GM18511 (cell line): ENCODE data around the gene PCNX2.

ENCODE experiments used
- ATAC-seq: cut with Tn5 transposase; IDR thresholded peaks from one replicate; pipeline ENCODE4 v1.9.1; 2021; ENCODE audit warnings: mild to moderate bottlenecking, moderate library complexity; ENCODE audit not compliant: unreplicated experiment

The PCNX2 gene

DNA sequence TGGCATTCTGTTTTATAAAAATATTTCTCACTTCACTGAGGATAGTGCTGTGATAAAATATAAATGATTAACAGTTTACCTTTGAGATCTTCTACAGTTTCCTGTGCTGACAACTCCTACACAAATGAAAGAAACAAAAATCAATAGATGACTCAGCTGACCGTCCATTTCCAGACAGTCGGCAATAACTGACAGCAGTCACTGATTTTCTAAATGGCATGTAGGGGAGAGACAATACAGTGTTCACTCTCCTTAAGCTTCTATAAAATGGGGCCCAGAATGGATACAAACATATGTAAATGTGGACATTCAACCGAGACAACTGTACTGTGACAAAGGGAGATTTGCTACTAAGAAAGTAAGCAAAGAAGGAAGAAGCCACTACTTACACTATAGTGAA is 34.3 kb downstream of the PCNX2 start:
- ATAC-seq: peak; percentile 97

DNA sequence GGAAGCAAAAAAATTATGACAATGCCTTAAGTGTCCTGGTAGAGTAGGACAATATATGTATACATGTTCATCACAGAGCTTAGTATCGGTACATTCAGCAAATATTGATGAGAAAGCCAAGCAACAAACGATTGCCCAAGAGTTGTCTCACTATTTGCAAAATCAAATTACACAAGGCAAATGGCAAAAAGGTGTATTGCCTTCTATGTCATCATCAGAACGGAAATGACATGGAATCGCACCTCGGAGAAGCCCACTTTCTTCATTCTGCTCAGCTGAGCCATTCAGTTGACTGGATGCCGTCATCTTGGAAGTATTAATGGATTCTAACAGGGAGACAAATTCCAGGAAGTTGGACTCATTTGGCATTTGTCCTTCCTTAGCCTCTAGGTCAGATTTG is 37.7 kb downstream of the PCNX2 start:
- no peak for ATAC-seq

DNA sequence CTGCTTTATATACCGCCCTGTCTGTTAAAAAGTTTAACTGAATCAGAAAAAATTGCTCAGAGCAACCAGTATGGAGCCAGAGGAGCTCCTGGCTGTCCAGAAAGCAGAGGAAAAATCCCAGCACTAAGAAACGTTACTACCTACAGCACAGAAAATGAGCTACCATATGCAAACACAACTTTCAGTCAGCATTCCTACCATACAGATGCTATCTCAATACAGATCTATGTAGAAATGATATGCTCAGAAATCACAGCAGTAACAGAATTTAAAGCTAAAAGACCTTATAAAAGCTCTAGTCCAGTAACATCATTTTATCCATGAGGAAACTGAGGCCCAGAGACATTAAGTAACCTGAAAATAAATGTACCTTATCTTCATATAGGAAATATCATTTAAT is 38.7 kb downstream of the PCNX2 start:
- ATAC-seq: no peak

DNA sequence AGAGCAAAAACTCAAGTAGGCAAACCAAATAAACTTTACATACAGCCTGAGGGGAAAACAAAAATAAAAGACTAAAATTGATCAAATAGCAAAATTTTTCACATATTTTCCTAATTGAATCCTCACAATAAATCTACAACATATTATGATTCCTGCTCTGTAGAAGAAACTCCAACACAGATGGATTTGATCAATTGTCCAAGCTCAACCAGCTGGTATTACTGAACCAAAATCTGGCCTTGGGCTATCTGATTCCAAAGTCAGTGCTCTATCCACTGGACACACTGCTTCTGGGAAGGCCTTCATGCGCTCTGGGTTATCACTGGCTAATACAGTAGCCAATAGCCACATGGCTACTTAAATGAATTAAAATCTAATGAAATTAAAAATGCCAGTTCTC is 39.3 kb downstream of the PCNX2 start:
- ATAC-seq: no peak

DNA sequence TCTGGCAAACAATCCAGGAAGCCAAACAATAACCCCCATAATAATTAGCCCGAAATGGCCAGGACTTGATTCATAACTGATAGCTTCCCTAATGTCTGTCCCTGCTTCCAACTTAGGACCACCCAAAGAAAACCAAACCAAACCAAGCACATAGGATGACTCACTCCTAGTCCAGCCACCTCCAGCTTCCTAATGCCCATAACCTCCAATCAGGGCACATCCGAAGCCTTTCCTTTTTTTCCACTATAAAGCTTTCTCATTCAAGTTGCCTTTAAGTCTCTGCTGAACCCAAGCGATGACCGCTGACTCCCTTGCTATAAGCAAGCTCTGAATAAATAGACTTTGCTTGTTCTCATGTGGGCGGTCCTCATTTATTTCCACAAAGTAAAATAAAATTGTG is 40.4 kb downstream of the PCNX2 start:
- ATAC-seq: no peak

DNA sequence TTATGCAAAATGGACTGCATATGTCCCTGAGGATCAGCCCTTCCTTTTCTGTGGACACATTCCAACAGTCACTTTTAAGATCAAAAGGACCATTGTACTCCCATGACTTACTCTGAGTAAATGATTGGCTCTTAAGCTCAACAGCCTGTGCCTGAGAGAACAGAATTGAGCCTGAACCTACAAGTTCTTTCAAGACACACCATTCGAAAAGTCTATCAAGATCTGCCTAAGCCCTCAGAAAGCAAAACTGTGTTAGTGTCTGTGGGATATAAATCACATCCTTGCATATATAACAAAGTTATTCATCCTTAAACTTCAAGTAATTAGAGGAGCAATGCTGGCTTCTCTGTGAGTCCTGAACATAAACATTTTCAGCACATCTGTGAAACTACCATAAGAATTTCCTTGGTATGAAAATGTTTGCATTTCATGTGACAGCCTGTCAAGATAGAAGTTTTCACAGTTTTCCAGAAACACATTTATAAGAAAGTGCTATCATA is 41.6 kb downstream of the PCNX2 start:
- ATAC-seq: no peak

DNA sequence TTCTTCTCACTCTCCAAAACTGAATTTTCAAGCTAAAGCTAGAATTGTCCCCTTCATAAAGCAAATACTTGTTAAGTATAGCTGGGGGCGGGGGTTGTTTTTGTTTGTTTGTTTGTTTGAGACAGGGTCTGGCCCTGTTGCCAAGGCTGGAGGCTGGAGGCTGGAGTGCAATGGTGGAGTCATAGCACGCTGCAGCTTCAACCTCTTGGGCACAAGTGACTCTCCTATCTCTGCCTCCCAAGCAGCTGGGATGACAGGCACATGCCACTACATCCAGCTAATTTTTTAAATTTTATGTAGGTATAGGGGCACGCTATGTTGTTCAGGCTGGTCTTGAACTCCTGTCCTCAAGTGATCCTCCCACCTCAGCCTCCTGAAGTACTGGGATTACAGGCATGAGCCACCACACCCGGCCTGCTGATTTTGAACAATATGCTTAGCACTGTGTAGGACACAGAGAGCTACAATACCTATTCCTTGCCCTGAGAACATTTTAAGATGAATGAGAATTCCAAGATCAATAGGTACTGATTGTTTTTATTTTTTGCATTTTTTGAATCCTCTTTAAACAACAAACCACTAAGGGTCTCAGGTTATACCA is 42.2 kb downstream of the PCNX2 start:
- ATAC-seq: no peak

DNA sequence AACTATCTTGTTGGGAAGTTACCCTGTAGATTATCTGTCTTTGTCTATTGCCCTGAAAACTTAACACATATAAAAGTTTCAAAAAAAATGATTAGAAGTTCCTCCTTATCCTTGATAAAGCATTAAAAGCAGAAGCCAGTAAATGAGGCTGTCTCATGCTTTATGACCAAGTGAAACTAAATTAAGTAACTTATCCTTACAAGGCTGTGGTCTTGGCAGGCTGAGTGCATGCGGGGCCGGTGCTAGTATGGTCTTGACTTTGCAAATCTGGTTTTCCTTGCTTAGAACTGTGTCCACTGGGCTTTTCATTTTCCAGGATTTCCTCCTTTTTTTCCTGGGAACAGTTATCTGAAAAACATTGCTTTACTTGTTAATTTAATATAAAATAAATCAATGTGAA is 43.1 kb downstream of the PCNX2 start:
- no peak for ATAC-seq

DNA sequence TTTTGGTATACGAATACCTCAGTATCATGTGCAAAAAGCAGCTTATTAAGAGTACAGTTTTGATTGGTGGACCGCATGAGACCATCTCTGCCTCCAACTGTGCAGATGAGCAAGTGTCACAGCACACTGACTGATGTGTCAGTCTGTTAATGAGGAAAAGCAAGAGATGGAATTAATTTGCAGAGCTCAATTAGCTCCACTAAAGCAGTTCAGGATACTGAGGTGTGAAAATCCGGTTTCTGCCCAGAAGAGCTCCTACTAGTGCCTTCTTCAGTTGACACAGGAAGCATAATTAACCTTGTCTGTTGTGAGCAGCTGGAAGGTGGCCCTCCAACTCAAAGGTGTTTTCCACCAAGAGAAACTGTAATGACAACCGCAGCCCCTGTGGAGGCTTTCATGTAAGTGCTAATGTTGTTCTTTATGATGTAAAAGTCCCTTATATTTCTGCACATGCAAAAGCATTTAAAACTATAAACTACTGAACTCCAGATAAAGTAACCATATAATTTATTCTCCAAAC is 44.3 kb downstream of the PCNX2 start:
- ATAC-seq: no peak

DNA sequence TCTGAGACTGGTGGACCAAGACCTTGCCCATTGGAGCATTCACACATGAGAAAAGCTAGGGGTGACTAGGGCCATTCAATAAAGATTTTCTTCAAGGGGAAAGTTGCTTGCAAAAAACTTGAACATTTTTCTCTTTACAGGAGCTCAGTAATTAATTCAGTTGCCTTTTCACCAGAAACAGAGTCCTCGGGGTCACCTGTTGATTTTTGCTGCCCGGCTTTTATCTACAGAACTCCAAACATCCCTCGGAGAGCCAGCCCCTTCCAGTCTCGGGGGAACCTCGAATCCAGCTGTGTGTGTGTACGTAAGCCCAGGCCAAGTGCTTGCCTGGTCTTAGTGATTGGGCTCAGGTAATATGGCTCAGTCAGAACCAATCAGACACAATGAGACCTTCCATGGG is 47.5 kb downstream of the PCNX2 start:
- ATAC-seq: no peak

DNA sequence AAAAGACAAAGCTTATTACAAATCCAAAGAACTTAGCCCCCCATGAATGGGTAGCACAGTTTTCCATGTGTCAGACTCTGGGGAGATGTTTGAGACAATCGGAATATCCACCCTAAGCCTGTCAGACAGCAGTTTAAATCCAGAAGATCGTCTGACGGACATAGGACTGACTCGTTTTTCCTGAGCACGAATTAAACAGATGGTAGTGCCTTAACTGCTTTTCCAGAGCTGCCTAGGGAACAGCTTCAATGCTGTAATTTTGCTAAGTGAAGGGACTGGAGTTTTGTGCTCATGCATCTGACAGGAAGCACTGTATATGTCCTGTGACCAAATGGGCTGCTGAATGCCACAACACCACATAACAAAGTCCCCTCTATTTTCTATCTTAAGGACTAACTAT is 48.6 kb downstream of the PCNX2 start:
- no peak for ATAC-seq

DNA sequence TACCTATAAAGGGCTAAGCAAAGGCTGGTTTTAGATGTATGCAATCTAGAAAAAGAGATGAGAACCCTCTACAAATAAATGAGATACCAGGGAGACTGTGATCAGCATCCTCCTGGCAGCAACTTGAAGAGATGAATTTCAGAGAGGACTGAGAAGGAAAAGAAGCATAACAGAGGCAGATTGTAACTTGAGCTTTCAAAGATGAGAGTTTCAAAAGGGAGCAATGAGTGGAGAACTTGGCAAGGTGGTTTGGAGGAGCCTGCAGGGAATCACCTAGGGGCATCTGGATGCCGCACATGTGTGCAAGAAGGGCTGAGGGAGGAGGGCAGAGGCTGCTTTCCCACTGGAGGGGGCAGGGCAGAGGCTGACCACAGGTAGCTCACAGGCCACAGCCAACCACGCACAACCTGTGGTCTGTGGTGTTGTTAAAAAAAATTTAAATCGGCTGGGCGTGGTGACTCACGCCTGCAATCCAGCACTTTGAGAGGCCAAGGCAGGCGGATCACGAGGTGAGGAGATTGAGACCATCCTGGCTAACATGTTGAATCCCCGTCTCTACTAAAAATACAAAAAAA is 50.2 kb downstream of the PCNX2 start:
- ATAC-seq: no peak

DNA sequence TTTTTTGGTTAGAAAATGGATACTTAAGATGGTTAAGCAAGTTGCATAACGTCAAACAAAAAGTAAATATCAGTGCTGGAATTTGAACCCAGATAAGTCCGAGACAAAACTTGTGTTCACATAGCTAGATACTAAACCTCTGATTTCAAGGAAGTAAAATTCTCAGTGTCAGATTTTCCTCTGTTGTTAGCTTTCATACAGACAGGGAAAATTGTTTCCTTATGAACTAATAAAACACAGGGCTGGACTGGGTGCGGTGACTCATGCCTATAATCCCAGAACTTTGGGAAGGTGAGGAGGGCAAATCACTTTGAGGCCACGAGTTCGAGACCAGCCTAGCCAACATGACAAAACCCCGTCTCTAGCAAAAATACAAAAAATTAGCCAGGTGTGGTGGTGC is 51.3 kb downstream of the PCNX2 start:
- no peak for ATAC-seq

DNA sequence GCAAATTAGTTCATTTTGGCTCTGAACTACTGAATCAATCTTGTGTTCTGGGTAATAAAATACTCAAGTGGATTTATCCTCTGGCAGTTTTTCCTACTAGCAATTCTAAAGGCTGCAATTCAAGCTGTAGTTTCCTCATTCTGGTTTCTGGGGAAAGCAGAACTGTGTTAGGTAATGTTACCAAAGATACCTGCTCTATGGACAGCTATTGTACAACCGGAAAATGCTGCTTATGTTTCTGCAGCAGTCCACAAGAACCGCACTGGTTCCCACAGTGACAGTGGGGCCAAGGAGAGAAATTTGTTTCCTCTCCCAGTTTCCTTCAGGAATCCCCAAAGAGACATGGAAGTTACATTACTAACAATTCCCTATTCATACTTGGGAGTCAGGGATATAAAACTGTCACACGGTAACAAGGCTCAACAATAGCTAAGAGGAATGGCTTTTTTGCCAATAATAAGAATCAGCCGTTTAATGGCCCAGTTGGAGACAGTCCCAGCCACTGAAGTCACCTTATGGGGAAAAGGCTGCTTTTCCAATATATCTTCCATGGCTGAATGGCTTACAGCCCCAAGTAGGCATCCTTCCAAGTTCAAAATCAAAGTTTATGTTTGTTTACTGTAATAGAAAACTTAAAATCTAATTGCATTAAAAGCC is 52.6 kb downstream of the PCNX2 start:
- ATAC-seq: no peak

DNA sequence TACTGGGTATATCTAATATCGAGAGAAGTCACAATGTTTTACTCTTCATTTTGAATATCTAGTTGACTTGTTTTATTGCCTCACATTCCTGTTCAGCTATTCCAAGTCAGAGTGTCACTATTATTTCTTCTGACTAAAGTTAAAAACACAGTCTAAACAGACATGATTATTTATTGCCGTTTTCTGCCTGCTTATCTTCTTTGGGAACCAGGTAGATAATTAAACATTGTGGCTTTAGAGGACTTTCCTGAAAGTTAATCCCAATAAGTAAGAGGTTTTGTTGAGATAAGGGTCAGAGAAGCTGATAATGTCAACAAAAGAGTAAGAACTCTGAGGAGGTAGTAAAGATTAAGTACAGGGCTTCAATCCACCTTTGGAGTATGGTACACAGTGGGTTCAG is 53.8 kb downstream of the PCNX2 start:
- ATAC-seq: no peak

DNA sequence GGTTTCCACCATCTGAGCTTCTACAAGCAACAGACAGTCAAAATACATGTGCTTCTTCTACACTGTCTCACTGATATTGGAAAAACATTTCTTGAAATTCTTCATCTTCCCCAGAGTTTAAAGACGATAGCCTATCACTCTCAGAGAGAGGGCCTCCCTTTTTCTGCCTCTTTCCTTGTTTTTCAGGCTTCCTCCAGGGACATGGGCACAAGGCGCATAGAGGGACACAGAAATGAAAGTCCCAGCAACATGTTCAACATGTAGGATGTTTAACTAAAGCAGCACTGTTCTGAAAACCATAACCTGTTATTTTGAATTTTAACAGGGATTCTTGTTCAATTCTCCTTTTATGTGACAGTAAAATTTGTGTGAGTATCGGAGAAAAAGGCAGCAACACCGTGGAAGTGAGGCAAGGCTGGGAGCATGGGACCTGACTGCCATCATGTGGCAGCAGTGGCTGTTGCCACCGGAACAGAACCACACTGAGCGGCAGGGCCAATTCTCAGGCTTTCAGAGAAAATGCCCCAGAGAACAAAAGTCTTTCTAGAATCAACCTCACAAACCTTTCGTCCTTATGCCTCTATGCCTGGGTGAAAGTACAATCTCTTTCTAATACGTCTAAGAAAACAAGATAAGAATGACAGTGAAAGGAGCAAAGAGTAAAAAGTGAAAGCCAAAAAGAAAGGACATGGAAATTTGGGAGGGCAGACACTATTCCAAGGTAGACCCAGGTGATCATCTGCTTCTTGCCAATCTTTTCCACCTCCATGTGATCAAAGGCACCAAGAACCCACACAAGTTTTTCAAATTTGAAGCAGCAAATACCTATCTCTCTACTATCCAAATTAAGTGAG is 54.5 kb downstream of the PCNX2 start:
- ATAC-seq: no peak

DNA sequence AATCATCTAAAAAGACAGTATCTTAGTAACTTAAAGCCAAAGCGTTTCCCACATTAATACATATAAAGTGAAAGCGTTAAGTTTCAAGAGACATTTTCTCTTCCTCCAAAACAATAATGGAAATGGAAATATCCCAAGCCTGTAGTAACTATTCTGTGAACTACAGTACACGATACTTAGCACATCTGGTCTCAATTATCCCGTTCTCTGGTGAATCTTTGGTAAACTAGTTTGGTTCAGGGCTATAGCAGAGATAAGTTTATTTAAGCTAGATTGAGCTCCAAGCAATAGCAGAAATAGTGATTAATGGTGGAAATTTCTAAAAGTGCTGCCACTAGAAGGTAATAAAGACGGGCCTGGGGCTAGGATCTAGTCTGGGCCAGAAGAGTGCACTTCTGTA is 55.2 kb downstream of the PCNX2 start:
- ATAC-seq: no peak

DNA sequence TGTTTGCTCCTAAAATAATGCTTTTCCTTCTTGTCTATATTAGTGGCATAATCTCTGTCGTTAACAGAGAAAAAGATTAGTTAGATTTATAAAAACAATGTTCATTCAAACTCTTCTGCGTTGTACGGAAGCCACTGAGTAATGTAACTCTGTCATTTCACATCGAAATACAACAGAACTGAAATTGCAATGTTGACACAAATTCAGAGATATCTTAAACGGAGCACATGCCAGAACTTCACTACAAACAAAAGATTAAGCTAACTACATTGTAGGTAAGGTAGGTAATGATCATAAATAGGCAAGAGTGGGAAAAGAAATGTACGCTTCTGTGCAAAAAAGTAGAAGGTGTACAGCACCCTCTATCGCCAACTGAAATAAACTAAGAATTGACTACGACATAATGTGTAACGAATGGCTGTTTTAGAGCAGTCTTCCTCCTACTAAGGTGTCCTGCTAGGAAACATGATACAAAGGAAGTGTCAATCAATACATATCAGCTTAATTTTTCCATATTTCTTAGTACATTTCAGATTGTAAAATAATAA is 56.6 kb downstream of the PCNX2 start:
- no peak for ATAC-seq

DNA sequence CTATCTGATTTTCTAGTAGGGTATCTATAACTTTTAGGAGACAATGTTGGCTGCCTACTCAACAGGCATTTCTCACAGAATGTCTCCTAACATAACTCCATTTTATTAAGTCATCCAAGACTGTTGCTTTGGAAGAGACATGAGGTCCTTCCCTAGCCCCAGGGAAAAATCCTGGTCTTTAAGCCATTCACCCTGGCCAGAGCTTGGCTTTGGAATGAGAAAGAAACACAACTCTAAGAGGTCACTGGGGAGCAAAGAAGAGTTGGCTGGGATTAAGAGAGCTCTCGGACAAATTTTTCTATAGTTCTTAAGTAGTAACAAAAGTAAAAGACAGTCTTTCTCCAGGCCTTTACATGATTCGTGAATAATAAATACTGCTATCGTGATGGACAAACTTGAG is 57.9 kb downstream of the PCNX2 start:
- no peak for ATAC-seq

DNA sequence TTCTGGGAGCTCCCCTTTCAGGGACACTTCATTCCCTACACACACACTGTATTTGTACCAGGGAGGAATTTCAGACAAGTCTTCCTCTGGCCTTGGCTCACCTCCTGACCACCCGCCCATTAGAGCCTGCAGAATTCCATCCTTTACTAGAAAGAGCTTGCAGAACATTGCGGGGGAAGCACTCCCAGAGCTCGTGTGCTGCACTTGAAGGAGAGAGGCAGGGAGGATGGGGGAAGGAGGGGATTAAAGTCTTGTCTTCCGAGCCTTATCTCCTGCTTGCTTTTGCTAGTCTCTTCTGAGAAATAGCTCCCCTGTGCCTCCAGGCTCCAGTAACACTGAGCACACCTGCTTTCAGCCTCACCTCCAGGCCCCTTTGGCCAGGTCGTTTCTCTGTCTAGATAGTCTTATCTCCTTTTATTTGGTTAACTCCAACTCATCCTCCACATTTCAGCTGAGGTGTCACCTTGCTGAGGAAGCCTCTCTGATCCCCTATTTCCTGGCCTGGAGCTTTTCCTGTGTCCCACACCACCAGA is 62.0 kb downstream of the PCNX2 start:
- no peak for ATAC-seq

DNA sequence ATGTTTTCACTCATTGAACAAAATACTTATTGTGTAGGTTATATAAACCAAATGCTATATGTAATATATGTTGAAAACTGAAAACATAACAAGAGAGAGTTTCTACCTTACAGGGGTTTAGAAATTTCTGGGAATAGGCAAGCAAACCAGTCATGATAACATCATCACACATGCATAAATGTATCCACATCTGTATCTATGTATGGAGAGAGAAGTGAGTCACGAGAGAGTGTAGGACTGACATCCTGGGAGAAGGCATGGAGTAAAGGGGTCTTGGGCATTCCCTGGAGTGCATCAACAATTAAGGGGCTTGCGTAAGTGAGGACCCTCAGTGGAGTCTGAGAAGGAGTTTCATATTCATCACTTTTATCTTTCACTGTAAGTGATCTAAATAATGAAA is 65.5 kb downstream of the PCNX2 start:
- ATAC-seq: no peak
